GM19468 (cell line): ENCODE measurements around the gene LYST.
"Not testable (repeated sequence)": the region's sequence is repeated elsewhere in the genome, so short reads cannot be mapped to it uniquely, and the experiment has no call there.

Experiments used
- ATAC-seq: cut with Tn5 transposase; IDR thresholded peaks from one replicate; pipeline ENCODE4 v1.9.1; 2021; ENCODE audit warnings: mild to moderate bottlenecking, moderate library complexity, moderate number of reproducible peaks; ENCODE audit not compliant: unreplicated experiment; ENCODE audit errors: extremely low read depth

The LYST gene

GRCh38 chr1:235781807-235782206 lies 84.9 kb downstream of the LYST start:
- no peak for ATAC-seq

GRCh38 chr1:235779770-235780169 lies 86.9 kb downstream of the LYST start:
- ATAC-seq = no peak

GRCh38 chr1:235776396-235776795 lies 90.3 kb downstream of the LYST start:
- ATAC-seq = no peak

- ATAC-seq = no peak
These were observed 91.4 kb downstream of the LYST start for GRCh38 chr1:235775246-235775860.

GRCh38 chr1:235767795-235768194 lies 98.9 kb downstream of the LYST start:
- ATAC-seq = peak; percentile 83

- ATAC-seq = no peak
These were observed 99.9 kb downstream of the LYST start for GRCh38 chr1:235766794-235767285.

GRCh38 chr1:235763962-235764361 lies 102.7 kb downstream of the LYST start:
- no peak for ATAC-seq

- ATAC-seq = no peak
These were observed 107.4 kb downstream of the LYST start for GRCh38 chr1:235759336-235759735.

GRCh38 chr1:235758931-235759330 lies 107.8 kb downstream of the LYST start:
- ATAC-seq = no peak

- no peak for ATAC-seq
These were observed 109.1 kb downstream of the LYST start for GRCh38 chr1:235757587-235758096.

GRCh38 chr1:235754186-235754585 lies 112.5 kb downstream of the LYST start:
- ATAC-seq = not testable (repeated sequence)

- no peak for ATAC-seq
These were observed 116.9 kb downstream of the LYST start for GRCh38 chr1:235749755-235750300.

- ATAC-seq = no peak
These were observed 118.0 kb downstream of the LYST start for GRCh38 chr1:235748747-235749146.

- no peak for ATAC-seq
These were observed 120.5 kb downstream of the LYST start for GRCh38 chr1:235746245-235746644.

- no peak for ATAC-seq
These were observed 121.1 kb downstream of the LYST start for GRCh38 chr1:235745503-235746136.

- no peak for ATAC-seq
These were observed 123.6 kb downstream of the LYST start for GRCh38 chr1:235742914-235743599.

GRCh38 chr1:235741294-235741693 lies 125.4 kb downstream of the LYST start:
- ATAC-seq = no peak

GRCh38 chr1:235739631-235740030 lies 127.1 kb downstream of the LYST start:
- ATAC-seq = no peak

GRCh38 chr1:235739124-235739523 lies 127.6 kb downstream of the LYST start:
- no peak for ATAC-seq

GRCh38 chr1:235737751-235738150 lies 129.0 kb downstream of the LYST start:
- no peak for ATAC-seq

GRCh38 chr1:235736263-235736662 lies 130.4 kb downstream of the LYST start:
- no peak for ATAC-seq
